Measurements from ENCODE around the gene RIMS4.

Gene RIMS4

DNA sequence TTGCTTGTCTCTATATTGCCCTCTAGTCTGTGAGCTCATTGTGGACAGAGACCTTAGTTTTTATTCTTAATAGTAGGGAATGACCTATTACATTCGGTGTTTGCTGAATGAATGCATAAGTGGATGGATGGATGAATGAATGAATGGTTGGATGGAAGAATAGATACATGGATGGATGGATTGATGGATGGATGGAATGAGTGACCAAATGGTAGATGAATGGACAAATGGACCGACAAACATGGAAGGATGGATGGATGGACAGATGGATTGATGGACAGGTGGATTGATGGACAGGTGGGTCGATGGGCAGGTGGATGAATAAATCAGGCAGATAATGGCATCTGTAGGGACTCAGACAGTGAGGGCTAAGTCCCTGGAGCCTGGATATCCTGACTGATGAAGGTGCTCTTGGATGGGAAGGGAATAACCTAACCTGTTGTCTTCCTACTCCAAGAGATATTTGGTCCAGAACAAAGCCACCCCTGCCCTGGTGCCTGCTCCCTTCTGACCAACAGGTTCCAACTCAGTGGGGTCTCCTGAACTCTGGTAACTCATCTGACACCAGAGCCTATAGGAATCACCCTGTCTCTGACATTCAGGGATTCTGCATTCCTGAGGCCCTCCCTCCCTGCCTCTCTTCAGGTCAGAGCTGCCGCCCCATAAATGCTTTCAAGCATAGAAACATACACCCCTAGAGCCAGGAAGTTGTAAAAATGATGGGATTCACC is 104.8 kb downstream of the RIMS4 start:
- Histone ChIP-seq H3K36me3 (ENCODE audit: control insufficient read depth, insufficient read depth, low read length) (no peaks in the 10 kb centered on the region), H3K9me3 (ENCODE audit: control insufficient read depth, low read length) (no peaks in the 10 kb centered on the region), H3K4me1 (ENCODE audit: control insufficient read depth, insufficient read depth, low read length) (peaks cover 13% of the 10 kb centered on the region), H3K27me3 (ENCODE audit: control insufficient read depth, insufficient read depth, low read length) (peaks cover 3% of the 10 kb centered on the region), H3K4me3 (ENCODE audit: low read length) (no peak overlapping the region), H3K9ac (ENCODE audit: low read length) (no peak overlapping the region)

DNA sequence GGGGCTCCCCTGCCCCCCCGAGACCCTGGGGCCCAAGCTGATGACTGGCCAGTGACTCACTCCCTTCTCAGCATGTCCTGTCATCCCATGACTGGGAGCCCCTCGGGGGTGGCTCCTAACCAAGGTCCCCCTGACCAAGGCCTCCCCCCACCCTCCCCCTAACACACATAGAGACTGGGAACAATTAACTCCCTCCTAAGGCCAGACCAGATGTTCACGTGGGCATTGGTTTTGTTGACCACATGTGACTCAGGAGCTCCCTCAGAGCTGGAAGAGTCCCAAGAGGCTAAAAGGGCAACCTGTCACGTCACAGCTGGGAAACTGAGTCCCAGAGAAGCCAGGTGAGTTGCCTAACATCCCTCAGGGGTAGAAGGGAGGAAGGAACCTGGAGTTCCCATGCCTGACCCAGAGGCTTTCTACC is 105.8 kb downstream of the RIMS4 start:
- H3K4me1 ChIP-seq (ENCODE audit: control insufficient read depth, insufficient read depth, low read length) = peaks cover 11% of the 10 kb centered on the region
- H3K9me3 ChIP-seq (ENCODE audit: control insufficient read depth, low read length) = no peaks in the 10 kb centered on the region
- H3K4me3 ChIP-seq (ENCODE audit: low read length) = no peak overlapping the region
- no peak overlapping the region for H3K9ac ChIP-seq (ENCODE audit: low read length)
- H3K27me3 ChIP-seq (ENCODE audit: control insufficient read depth, insufficient read depth, low read length) = peaks cover 3% of the 10 kb centered on the region
- H3K36me3 ChIP-seq (ENCODE audit: control insufficient read depth, insufficient read depth, low read length) = no peaks in the 10 kb centered on the region

DNA sequence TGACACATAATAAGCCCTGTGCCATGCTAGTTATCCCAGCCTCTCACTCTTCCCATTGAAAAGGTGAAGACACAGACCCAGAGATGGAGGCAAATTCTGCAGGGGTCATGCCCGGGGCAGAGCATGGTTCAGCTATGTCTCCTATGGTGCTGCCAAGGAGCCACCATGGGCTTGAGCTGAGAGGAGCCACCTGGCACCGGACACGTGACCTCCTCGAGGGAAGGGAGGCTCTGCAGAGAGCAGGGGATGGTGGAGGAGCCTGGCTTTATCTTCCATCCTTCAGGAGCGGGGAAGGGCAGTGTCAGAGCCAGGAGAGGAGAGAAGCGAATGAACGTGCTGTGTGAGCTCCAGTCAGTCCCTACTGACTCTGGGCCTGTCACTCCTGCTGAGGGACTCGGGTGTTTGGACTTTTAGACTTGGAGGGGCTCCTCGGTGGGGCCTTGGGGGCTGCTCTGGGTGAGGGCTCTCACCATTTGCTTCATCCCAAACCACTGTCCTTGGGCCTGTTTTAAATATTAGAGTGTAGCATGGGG is 106.3 kb downstream of the RIMS4 start:
- Histone ChIP-seq H3K9me3 (ENCODE audit: control insufficient read depth, low read length) (no peaks in the 10 kb centered on the region), H3K4me3 (ENCODE audit: low read length) (no peak overlapping the region), H3K9ac (ENCODE audit: low read length) (no peak overlapping the region), H3K27me3 (ENCODE audit: control insufficient read depth, insufficient read depth, low read length) (peaks cover 3% of the 10 kb centered on the region), H3K36me3 (ENCODE audit: control insufficient read depth, insufficient read depth, low read length) (no peaks in the 10 kb centered on the region), H3K4me1 (ENCODE audit: control insufficient read depth, insufficient read depth, low read length) (peaks cover 8% of the 10 kb centered on the region)

DNA sequence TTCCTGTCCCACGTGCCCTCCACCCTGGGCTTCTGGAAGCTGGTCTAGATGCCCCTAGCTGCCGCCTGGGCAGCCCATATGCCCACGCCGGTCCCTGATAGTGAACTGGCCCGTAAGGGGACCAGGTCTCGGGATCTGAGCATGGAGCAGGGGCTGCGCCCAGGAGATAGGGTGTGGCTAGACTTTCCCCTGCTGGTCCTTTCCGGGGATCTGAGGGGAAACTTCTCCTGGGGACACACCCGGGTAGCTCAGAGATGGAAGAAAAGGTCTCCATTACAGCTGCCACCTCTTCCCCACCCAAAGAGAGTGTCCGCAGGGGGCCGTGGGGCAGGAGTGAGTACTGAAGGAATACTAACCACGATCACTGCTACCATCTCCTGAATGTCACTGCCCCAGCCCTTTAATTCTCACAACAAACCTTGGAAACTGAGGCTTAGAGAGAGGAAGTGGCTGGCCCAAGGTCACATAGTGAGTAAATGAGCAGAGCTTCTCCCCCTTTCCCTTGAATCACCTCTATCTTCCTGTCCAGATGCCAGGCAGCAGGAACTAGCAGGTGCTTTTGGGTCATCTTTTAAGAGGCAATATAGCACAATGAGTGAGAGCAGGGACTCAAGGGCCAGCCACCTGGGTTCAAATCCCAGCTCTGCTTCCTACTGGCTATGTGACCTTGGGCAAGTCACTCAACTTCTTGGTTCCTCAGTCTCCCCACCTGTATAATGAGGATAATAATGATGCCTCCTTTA is 107.0 kb downstream of the RIMS4 start:
- no peak overlapping the region for H3K4me3 ChIP-seq (ENCODE audit: low read length)
- H3K9me3 ChIP-seq (ENCODE audit: control insufficient read depth, low read length) = no peaks in the 10 kb centered on the region
- H3K4me1 ChIP-seq (ENCODE audit: control insufficient read depth, insufficient read depth, low read length) = peaks cover 8% of the 10 kb centered on the region
- no peaks in the 10 kb centered on the region for H3K36me3 ChIP-seq (ENCODE audit: control insufficient read depth, insufficient read depth, low read length)
- H3K9ac ChIP-seq (ENCODE audit: low read length) = no peak overlapping the region
- peaks cover 3% of the 10 kb centered on the region for H3K27me3 ChIP-seq (ENCODE audit: control insufficient read depth, insufficient read depth, low read length)

DNA sequence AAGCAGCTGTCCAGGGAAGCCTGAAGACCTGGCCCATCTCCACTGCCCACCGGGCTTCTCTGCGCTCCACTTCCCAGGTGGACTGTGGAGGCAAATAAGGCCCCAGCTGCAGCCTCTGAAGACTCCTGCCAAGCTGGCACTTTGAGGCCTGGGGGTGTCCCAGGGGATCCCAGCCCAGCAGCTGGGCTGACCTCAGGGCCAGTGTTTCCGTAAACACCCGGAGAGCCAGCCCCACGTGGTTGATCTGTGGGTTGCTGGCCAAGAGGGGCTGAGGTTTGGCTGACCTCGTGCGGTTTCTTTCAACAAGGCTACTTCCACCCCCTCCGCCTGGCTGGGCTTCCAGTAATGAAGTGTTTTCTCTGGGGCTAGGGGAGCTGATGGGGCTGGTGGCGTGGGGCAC is 107.6 kb downstream of the RIMS4 start:
- peaks cover 3% of the 10 kb centered on the region for H3K27me3 ChIP-seq (ENCODE audit: control insufficient read depth, insufficient read depth, low read length)
- no peaks in the 10 kb centered on the region for H3K36me3 ChIP-seq (ENCODE audit: control insufficient read depth, insufficient read depth, low read length)
- no peaks in the 10 kb centered on the region for H3K9me3 ChIP-seq (ENCODE audit: control insufficient read depth, low read length)
- H3K4me1 ChIP-seq (ENCODE audit: control insufficient read depth, insufficient read depth, low read length) = peaks cover 8% of the 10 kb centered on the region
- no peak overlapping the region for H3K4me3 ChIP-seq (ENCODE audit: low read length)
- H3K9ac ChIP-seq (ENCODE audit: low read length) = no peak overlapping the region

DNA sequence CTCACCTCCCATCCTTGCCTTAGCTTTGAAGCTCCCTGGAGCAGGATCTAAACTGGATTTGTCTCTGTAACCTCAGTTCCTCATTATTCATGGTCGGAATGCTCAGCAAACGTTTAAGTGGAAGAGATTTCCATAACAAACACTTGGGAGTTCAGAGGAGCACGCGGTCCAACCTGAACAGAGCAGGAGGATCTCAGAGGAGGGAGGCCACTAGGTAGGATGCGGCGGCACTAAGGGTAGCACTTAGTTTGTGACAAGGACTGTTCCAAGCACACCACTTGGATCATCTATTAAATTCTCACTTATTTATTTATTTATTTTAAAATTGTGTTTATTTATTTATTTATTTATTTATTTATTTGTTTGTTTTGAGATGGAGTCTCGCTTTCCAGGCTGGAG is 108.5 kb downstream of the RIMS4 start:
- H3K9ac ChIP-seq (ENCODE audit: low read length) = no peak overlapping the region
- no peak overlapping the region for H3K4me3 ChIP-seq (ENCODE audit: low read length)
- H3K27me3 ChIP-seq (ENCODE audit: control insufficient read depth, insufficient read depth, low read length) = peaks cover 3% of the 10 kb centered on the region
- H3K9me3 ChIP-seq (ENCODE audit: control insufficient read depth, low read length) = no peaks in the 10 kb centered on the region
- H3K36me3 ChIP-seq (ENCODE audit: control insufficient read depth, insufficient read depth, low read length) = no peaks in the 10 kb centered on the region
- peaks cover 8% of the 10 kb centered on the region for H3K4me1 ChIP-seq (ENCODE audit: control insufficient read depth, insufficient read depth, low read length)

All from mucosa of stomach (tissue), 1 donor.